GM21381 (cell line): ENCODE measurements around the gene CPB2.

Source experiments
- ATAC-seq: cut with Tn5 transposase; IDR thresholded peaks from one replicate; pipeline ENCODE4 v1.9.1; 2021; ENCODE audit warnings: mild to moderate bottlenecking, moderate library complexity; ENCODE audit not compliant: unreplicated experiment

Gene CPB2

GRCh38 chr13:46053162-46054012 is 51.4 kb downstream of the CPB2 start:
- no peak for ATAC-seq

DNA sequence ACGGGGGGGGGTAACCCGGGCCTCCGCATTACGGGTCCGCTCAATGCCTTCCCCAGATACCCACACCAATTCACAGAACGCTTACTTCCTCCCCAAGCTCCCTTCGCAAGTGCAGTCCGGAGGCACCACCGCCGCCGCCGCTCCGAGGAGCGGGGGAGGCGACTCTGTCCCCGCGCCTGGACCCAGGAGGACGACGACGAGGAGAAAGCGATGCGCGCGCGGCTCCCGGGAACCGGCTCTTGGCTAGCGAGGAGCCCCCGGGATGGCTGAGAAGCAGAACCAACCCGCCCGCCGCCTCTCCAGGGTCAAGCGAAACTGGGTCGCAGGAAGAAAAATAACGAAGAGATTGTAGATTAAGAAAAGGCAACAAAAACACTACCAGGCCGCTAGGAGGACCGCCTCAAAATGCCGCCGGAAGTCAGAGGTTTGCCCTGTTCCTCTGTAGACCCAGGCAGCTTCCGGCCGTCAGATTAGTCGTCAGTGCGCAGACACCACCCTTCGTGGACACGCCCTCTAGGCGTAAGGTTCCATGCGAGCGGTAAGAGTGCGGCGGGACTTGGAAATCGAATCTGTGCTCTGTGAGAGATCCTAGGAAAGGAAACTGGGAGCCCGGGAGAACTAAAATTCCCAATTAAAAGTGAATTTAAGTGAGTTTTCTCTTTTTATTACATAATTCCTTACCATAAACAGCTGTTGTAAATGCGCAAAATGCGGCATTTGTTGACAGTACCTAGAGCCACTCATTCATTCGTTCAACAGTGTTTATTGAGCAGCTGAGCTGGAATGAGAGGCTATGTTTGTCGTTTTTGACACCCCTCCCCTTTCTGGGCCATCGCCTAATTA is 52.3 kb downstream of the CPB2 start, which contains the start of gene ZC3H13:
Gene ZC3H13, minus strand, starts transcription at position 428 of the 843 bp plus-strand sequence. CDS start 7,239 bp downstream, outside the sequence.
- ATAC-seq: peak; percentile 99

DNA sequence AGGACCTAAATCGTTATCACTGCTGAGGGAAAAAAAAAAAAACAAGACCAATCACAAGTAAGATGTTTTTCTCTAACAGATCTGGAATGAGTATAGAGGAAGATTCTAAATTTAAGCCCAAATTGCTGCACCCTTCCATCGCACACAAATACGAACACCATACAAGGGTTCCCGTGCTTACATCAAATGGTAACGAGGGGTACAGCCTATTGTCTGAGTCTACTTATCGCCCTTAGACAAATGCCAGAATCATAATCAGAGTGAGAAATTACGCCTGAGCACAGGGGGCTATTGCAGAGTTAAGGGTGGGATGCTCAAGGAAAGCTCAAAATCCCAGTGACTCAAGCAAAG is 52.9 kb downstream of the CPB2 start:
- ATAC-seq: no peak

DNA sequence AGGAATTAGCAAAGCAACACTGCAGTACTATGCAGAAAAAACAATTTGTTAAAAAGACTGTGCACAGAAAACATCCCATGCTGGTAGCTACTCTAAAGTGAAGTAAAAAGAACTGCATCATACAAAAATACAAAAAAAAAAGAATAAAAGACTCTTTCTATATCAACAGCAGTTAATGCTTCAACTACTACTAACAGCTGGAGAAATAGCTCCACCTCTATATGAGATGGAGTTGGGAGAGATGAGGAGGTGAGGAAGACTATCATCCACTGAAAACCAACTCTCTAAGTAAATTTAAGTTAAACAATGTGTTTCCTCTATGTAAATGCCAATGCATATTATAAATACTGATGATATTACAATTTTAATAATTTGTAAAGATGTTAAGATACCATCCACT is 54.1 kb downstream of the CPB2 start:
- no peak for ATAC-seq

GRCh38 chr13:46045424-46045823 is 59.4 kb downstream of the CPB2 start:
- ATAC-seq: no peak

- ATAC-seq: no peak
These were observed 61.2 kb downstream of the CPB2 start for GRCh38 chr13:46043647-46044046.

DNA sequence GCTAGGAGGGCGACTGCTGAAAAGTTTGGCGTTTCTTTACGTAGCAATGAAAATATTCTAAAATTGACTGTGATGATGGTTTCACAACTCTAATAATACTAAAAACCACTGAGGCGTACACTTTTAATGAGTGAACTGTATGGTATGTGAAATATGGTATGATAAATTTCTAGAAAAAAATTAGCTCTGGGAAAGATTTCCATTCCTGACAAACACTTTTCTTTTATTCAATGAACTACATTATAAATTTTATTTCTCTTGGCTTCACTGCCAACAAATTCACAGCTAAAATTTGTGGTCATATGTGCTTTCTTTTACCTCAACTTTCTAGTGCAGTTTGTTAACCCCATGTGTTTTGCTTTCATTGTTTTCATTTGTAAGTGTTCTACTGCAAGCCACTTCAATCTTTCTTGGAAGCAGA is 63.4 kb downstream of the CPB2 start:
- no peak for ATAC-seq

DNA sequence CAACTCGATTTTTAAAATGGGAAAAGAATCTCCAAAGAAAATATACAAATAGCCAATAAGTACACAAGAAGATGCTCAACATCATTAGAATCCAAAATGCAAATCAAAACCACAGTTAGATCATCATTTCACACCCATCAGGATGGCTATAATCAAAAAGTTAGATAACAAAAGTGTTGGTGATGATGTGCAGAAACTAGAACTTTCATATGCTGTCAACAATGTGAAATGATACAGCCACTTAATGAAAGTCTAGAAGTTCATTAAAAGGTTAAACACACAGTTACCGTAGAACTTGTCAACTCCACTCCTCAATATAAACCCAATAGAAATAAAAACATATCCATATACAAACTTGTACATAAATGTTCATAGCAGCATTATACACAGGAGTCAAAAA is 64.1 kb downstream of the CPB2 start:
- no peak for ATAC-seq

DNA sequence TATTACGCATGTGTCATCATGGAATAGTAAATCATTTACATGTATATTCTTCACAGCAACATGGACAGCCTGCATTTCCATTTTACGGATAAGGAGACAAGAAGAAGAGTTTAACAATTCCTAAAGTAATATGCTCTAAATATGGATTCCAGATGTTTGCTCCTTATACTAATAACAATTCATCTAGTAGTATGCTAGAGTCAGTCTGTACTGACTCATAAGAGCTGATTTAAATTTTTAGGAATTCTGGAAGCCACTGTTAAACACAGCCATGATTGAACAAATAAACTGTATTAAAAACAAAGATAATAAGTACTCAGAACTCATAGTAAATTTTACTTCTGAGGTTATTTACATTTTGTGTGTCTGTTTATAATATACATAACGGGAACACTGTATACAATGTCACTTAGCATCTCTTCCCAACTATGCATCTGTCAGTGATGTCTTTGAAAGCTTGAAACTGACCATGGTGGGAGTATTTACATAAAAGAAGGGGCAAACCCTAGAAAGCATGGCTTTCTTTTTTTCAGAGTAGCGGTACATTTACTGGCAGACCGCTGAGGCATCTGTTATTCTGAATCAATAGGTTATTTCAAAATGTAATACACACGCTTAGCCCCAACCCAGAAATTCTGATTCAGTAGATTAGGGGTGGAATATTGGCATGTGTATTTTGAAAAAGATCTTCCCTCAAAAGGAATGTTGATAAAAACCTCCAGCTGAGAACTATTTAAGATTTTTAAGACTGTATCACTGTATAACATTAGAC is 65.2 kb downstream of the CPB2 start:
- no peak for ATAC-seq

DNA sequence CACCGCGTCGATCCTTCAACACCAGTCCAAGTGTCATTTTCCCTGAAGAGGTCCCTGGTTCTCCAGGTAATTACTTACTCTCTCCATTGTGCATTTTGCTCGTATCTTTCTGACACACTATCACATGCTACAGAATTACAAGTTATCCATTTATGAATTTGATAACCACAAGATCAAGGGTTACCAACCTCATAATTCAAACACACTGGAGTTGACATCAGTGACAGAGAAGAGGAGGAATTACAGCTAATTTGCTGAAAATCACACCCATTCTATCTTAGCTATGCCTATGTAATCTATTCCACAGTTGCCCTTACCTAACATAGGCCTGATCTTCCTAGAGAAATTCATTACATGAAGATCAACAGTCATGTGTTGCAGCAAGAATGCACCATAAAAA is 66.5 kb downstream of the CPB2 start:
- no peak for ATAC-seq

DNA sequence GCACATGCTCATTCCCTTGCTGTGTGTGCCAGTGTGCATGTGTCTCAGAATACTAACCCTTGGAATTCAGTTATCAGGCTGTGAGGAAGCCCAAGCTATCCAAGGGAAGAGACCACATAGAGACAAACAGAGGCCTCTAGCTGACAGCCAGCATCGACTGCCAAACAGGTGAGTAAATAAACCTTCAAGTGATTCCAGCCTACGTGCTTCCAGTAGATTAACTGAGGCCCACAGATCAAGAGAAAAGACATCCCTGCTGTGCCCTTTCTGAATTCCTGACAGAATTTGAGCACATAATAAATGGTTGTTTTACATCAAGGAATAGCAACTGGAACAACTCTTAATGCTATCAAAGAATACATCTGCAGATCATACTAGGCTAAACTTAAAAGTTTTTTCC is 69.8 kb downstream of the CPB2 start:
- ATAC-seq: no peak

DNA sequence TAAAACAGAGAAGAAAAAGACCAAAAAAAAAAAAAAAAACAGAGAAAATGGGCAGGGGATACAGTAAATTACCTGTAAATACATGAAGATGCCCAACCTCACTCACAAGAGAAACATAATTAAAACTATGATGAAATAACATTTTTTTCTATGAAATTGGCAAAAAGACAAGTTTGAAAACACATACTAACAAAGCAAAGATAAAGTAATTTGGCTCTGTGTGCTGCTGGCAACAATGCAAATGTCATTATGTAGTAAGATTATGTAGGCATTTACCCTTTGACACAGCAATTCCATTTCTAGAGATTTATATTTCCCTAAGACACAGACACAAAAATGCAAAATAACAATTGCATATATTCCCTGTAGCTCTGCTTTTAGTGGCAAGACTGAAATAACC is 72.5 kb downstream of the CPB2 start:
- ATAC-seq: no peak

DNA sequence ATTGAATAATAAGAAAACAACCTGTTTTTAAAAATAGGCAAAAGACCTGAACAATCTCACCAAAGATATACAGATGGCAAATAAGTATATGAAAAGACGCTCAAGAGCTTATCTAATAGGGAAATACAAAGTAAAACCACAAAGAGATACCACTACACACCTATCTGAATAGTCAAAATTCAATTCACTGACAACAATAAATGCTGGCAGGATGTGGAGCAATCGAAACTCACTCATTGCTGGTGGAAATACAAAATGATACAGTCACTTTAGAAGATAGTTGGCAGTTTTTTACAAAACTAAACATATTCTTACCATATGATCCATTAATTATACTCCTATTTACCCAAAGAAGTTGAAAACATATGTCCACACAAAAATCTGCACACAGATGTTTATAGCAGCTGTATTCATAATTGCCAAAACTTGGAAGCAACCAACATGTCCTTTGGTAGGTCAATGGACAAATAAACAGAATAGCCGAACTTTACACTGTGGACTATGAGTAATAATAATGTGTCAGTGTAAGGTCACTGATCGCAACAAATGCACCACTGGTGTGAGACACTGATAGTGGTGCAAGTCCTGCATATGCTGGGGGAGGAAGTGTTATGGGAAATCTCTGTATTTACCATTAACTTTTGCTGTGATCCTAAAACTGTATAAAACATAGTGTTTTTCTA is 73.1 kb downstream of the CPB2 start:
- no peak for ATAC-seq

DNA sequence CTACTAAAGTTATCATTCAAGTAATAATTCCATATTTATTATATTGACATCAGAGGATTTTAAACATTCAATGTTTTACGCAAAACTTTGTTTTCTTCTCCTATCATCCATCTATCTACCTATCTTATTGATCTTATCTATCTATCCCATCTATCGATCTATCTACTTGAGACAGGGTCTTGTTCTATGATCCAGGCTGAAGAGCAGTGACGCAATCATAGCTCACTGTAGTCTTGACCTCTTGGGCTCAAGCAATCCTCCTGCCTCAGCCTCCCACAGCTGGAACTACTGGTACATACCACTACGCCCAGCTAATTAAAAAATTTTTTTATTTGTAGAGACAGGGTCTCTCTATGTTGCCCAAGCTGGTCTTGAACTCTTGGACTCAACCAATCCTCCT is 79.7 kb downstream of the CPB2 start:
- no peak for ATAC-seq

GRCh38 chr13:46022481-46022880 is 82.4 kb downstream of the CPB2 start:
- no peak for ATAC-seq

GRCh38 chr13:46016216-46016615 is 88.6 kb downstream of the CPB2 start:
- no peak for ATAC-seq

DNA sequence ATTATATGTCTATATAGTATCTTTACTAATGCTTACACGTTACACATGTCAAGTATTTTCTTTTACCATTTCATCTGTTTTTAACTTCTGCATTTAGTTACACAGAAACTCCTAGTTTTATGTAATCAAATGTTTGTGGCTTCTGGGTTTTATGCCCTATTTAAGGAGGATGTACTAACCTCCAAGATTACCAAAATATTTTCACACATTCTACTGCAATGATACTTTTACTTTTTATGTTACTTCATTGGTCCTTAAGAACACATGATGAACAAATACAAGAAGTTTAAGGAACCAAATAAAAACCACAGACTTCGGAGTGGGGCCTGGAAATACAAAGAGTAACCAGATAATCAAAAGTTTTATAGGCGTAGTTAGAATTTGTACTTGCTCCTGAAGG is 89.5 kb downstream of the CPB2 start:
- no peak for ATAC-seq

- no peak for ATAC-seq
These were observed 92.4 kb downstream of the CPB2 start for GRCh38 chr13:46012404-46012803.

GRCh38 chr13:46010148-46010547 is 94.7 kb downstream of the CPB2 start:
- ATAC-seq: no peak

DNA sequence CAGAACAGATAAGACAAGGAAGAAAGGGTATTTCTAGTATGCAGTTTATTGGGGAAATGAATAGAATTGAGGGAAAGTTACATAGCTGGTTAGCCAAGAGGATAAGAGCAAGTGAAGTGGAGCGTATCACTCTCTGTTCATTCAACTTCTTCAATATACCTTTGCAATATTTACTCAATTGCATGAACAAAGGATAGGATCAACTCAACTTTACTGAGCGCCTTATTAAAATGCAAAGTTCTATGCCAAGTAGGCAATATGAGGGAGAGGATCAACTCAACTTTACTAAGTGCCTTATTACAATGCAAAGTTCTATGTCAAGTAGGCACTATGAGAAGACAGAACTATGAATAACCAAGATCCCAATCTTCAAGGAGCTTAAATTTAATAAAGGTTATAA is 96.2 kb downstream of the CPB2 start:
- no peak for ATAC-seq
